ENCODE measurements around the gene GPR108.

- TF ChIP-seq POLR2A (IDR thresholded peaks at IDR 0.05) (no peak), CTCF (IDR thresholded peaks at IDR 0.05) (no peak)
Observed at GRCh38 chr19:6767081-6767356, 29.6 kb upstream of the GPR108 start.
